Vagina (tissue), 2 donors: ENCODE measurements around the gene GALNT17. TPM values are rescaled to one million over a fixed set of nuclear protein-coding genes. Genes with fewer than 3 reads are reported as not detected.

Experiments used
- DNase-seq, 2 donors: peaks; one replicate each; pipeline ENCODE4 v3.0.0-alpha.2; 2017; ENCODE audit errors: extremely low spot score in 2 of 2
- H3K27ac ChIP-seq: fragments of 200-600 bp; sonication (generic); one replicate; pipeline ENCODE4 v1.5.1; 2019
- H3K27me3 ChIP-seq: fragments of 200-600 bp; sonication (generic); one replicate; pipeline ENCODE4 v1.5.1; 2019
- H3K36me3 ChIP-seq, 2 donors: fragments of 200-600 bp; sonication (generic); one replicate each; pipeline ENCODE4 v1.5.1; 2017 to 2019
- H3K4me1 ChIP-seq: fragments of 200-600 bp; sonication (generic); one replicate; pipeline ENCODE4 v1.5.1; 2019
- H3K4me3 ChIP-seq, 2 donors: fragments of 200-600 bp; sonication (generic); 1 replicate in 1 of 2; 2 replicates in 1 of 2; pipeline ENCODE4 v1.5.1; 2016 to 2019
- H3K9me3 ChIP-seq: fragments of 200-600 bp; sonication (generic); one replicate; pipeline ENCODE4 v1.5.1; 2019
- POLR2A ChIP-seq, 2 donors: fragments of 450-650 bp; IDR thresholded peaks; one replicate each; pipeline ENCODE4 v1.6.1; 2017; ENCODE audit warnings: antibody characterized with exemption in 2 of 2, mild to moderate bottlenecking in 2 of 2, moderate library complexity in 2 of 2
- POLR2AphosphoS5 ChIP-seq, 2 donors: sonication (generic); formaldehyde crosslinking; IDR thresholded peaks; one replicate each; pipeline ENCODE4 v1.9.0; 2017; ENCODE audit warnings: antibody characterized with exemption in 2 of 2, mild to moderate bottlenecking in 2 of 2, low read depth in 1 of 2; ENCODE audit not compliant: insufficient read depth in 1 of 2
- intact Hi-C: fragments of 100-400 bp; cut with DNase I; formaldehyde crosslinking; loops from one replicate; pipeline ENCODE4 v1.15.1; 2023
- total RNA-seq: library from RNA; depleted of rRNA; stranded (reverse); fragments of >200 nt; gene quantifications from one replicate; pipeline ENCODE4 v1.2.3, GENCODE V29; 2016
- TF ChIP-seq, protein P1 (sequence below), 3 experiments: fragments of 450-650 bp in 2 of 3; fragments of 200-600 bp in 1 of 3; sonication (generic) in 1 of 3; IDR thresholded peaks; one replicate each; pipeline ENCODE4 v1.5.1; 2017 to 2019; ENCODE audit warnings: antibody characterized with exemption in 3 of 3, mild to moderate bottlenecking in 2 of 3, moderate library complexity in 2 of 3

GALNT17 gene
- total RNA-seq, result 3.9 TPM

DNA sequence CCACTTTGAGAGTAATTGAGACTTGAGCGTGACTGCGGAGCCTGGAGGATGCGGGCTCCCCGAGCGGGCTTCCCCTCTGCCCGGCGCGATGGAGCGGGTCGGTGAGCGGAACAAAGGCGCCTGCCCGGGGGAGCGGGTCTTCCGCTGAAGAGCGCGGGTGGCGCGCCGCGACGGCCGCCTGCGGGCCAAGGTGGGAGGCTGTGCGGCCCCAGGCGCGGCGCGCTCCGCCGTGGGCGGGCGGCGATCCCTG, at the start of gene GALNT17:
GALNT17 (plus strand) TSS at position 18 of the 250 bp plus-strand sequence.
- no peak for TF ChIP-seq POLR2AphosphoS5 (IDR thresholded peaks at IDR 0.05; ENCODE audit: insufficient read depth in 1 of 2, low read depth in 1 of 2)
- TF ChIP-seq POLR2A (IDR thresholded peaks at IDR 0.05), result no peak
- TF ChIP-seq, protein P1, sequence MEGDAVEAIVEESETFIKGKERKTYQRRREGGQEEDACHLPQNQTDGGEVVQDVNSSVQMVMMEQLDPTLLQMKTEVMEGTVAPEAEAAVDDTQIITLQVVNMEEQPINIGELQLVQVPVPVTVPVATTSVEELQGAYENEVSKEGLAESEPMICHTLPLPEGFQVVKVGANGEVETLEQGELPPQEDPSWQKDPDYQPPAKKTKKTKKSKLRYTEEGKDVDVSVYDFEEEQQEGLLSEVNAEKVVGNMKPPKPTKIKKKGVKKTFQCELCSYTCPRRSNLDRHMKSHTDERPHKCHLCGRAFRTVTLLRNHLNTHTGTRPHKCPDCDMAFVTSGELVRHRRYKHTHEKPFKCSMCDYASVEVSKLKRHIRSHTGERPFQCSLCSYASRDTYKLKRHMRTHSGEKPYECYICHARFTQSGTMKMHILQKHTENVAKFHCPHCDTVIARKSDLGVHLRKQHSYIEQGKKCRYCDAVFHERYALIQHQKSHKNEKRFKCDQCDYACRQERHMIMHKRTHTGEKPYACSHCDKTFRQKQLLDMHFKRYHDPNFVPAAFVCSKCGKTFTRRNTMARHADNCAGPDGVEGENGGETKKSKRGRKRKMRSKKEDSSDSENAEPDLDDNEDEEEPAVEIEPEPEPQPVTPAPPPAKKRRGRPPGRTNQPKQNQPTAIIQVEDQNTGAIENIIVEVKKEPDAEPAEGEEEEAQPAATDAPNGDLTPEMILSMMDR (IDR thresholded peaks at IDR 0.05), result no peak
- Histone ChIP-seq H3K4me1 (peaks cover 15% of the 10 kb centered on the region), H3K27me3 (no peaks in the 10 kb centered on the region), H3K4me3 (peak within 1 kb of the TSS; percentile 46 to 53), H3K27ac (no peak within 1 kb of the TSS), H3K36me3 (no peaks in the 10 kb centered on the region), H3K9me3 (no peaks in the 10 kb centered on the region)
- no peak for DNase-seq
- intact Hi-C loops, result no loop called here

- Histone ChIP-seq H3K4me1 (no peaks in the 10 kb centered on the region), H3K27ac (no peak overlapping the region), H3K4me3 (no peak overlapping the region), H3K36me3 (no peaks in the 10 kb centered on the region), H3K9me3 (no peaks in the 10 kb centered on the region), H3K27me3 (no peaks in the 10 kb centered on the region)
- no peak for DNase-seq
- TF ChIP-seq, protein P1 (IDR thresholded peaks at IDR 0.05), result no peak
- TF ChIP-seq POLR2A (IDR thresholded peaks at IDR 0.05) (no peak), POLR2AphosphoS5 (IDR thresholded peaks at IDR 0.05; ENCODE audit: insufficient read depth in 1 of 2, low read depth in 1 of 2) (no peak)
- intact Hi-C loops, result no loop called here
These were observed 36.6 kb upstream of the GALNT17 start for GRCh38 chr7:71095266-71095860.

DNA sequence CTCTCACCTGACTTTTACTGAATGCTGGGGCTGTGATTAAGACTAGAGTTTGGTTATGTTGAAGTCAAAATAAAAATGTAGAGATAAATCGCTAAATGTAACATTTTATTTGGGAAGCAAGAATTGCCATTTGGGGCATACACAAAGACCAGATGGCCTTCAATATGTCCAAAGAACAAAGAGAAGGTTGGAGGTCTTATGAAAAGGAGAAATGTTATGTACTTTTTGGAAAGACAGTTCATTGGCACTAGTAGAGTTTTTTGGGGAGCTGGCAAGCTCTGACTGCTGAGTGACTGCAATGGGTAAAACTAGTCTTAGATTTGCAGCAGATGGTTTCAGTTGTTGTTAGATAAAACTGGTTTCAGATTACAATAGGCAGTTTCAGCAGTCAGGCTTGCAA, 35.6 kb upstream of the GALNT17 start:
- H3K4me1 ChIP-seq, result no peaks in the 10 kb centered on the region
- no peaks in the 10 kb centered on the region for H3K9me3 ChIP-seq
- no peak for DNase-seq
- H3K27ac ChIP-seq, result no peak overlapping the region
- no peaks in the 10 kb centered on the region for H3K27me3 ChIP-seq
- TF ChIP-seq, protein P1 (IDR thresholded peaks at IDR 0.05), result no peak
- TF ChIP-seq POLR2AphosphoS5 (IDR thresholded peaks at IDR 0.05; ENCODE audit: insufficient read depth in 1 of 2, low read depth in 1 of 2) (no peak), POLR2A (IDR thresholded peaks at IDR 0.05) (no peak)
- intact Hi-C loops, result no loop called here
- no peaks in the 10 kb centered on the region for H3K36me3 ChIP-seq
- H3K4me3 ChIP-seq, result no peak overlapping the region

DNA sequence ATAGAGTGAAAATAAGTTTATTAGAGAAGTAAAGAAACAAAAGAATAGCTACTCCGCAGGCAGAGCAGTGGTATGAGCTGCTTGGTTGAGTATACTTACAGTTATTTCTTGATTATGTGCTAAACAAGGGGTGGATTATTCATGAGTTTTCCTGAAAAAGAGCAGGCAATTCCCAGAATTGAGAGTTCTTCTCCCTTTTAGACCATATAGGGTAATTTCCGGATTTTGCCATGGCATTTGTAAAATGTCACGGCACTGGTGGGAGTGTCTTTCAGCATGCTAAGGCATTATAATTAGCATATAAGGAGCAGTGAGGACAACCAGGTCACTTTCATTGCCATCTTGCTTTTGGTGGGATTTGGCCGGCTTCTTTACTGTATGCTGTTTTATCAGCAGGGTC, 25.7 kb upstream of the GALNT17 start:
- Histone ChIP-seq H3K36me3 (no peaks in the 10 kb centered on the region), H3K27ac (no peak overlapping the region), H3K9me3 (no peaks in the 10 kb centered on the region), H3K4me1 (no peaks in the 10 kb centered on the region), H3K4me3 (no peak overlapping the region), H3K27me3 (no peaks in the 10 kb centered on the region)
- no peak for DNase-seq
- intact Hi-C loops, result no loop called here
- TF ChIP-seq, protein P1 (IDR thresholded peaks at IDR 0.05), result no peak
- no peak for TF ChIP-seq POLR2AphosphoS5 (IDR thresholded peaks at IDR 0.05; ENCODE audit: insufficient read depth in 1 of 2, low read depth in 1 of 2)
- TF ChIP-seq POLR2A (IDR thresholded peaks at IDR 0.05), result no peak

DNA sequence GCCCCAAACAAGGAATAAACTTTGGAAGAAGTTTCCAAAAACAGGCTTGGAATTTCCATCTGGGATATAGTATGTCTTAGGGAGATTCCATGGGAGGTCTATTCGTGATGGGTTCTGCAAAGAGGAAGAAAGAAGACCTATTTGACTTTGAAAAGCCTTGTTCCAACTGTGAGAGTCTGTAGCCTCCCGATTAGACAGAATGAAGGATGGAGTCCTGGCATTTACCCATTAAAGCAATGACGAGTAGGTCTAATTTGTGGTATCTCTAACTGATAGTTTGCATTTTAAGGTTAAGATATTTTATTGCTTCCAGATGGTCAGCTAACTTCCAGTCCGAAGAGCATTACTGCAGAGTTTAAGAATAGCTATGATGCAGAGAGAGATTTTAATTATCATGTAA, 19.5 kb upstream of the GALNT17 start:
- Histone ChIP-seq H3K4me3 (no peak overlapping the region), H3K4me1 (no peaks in the 10 kb centered on the region), H3K27ac (no peak overlapping the region), H3K27me3 (no peaks in the 10 kb centered on the region), H3K9me3 (no peaks in the 10 kb centered on the region), H3K36me3 (no peaks in the 10 kb centered on the region)
- DNase-seq, result no peak
- intact Hi-C loops, result no loop called here
- no peak for TF ChIP-seq POLR2A (IDR thresholded peaks at IDR 0.05)
- TF ChIP-seq, protein P1 (IDR thresholded peaks at IDR 0.05), result no peak
- no peak for TF ChIP-seq POLR2AphosphoS5 (IDR thresholded peaks at IDR 0.05; ENCODE audit: insufficient read depth in 1 of 2, low read depth in 1 of 2)
